HEK293 (cell line): ENCODE data around the gene NSMCE4A.

Experiments used
- IKZF3 ChIP-seq: fragments of 450-650 bp; IDR thresholded peaks from 2 replicates; pipeline ENCODE4 v1.5.0; 2018; ENCODE audit warnings: missing biosample characterization, mild to moderate bottlenecking, missing genetic modification characterization, moderate library complexity
- KLF16 ChIP-seq: fragments of 450-650 bp; formaldehyde crosslinking; IDR thresholded peaks from 2 replicates; pipeline ENCODE4 v1.5.1; 2017; ENCODE audit warnings: missing biosample characterization, missing genetic modification characterization
- KLF7 ChIP-seq: fragments of 450-650 bp; formaldehyde crosslinking; IDR thresholded peaks from 2 replicates; pipeline ENCODE4 v1.5.1; 2016; ENCODE audit warnings: missing biosample characterization, missing genetic modification characterization, borderline replicate concordance
- MEIS1 ChIP-seq: sonication (generic); formaldehyde crosslinking; IDR thresholded peaks from 2 replicates; pipeline ENCODE4 v1.8.1; 2022; ENCODE audit warnings: missing genetic modification reagents, mild to moderate bottlenecking, borderline replicate concordance
- TCF7L2 ChIP-seq: IDR thresholded peaks from 2 replicates; pipeline ENCODE4 v1.6.1; 2011; ENCODE audit warnings: low read depth, mild to moderate bottlenecking, inconsistent platforms, low read length, moderate library complexity, borderline replicate concordance
- ZBTB20 ChIP-seq: fragments of 450-650 bp; formaldehyde crosslinking; IDR thresholded peaks from 2 replicates; pipeline ENCODE4 v1.5.1; 2016; ENCODE audit warnings: missing biosample characterization, missing genetic modification characterization
- ZFP37 ChIP-seq: fragments of 450-650 bp; formaldehyde crosslinking; IDR thresholded peaks from 2 replicates; pipeline ENCODE4 v1.5.1; 2016; ENCODE audit warnings: missing biosample characterization, missing genetic modification characterization
- ZNF140 ChIP-seq: fragments of 450-650 bp; formaldehyde crosslinking; IDR thresholded peaks from 2 replicates; pipeline ENCODE4 v1.5.1; 2016; ENCODE audit warnings: missing biosample characterization, missing genetic modification characterization
- ZNF155 ChIP-seq: fragments of 450-650 bp; formaldehyde crosslinking; IDR thresholded peaks from 2 replicates; pipeline ENCODE4 v1.5.1; 2016; ENCODE audit warnings: missing biosample characterization, missing genetic modification characterization
- ZNF202 ChIP-seq: fragments of 450-650 bp; formaldehyde crosslinking; IDR thresholded peaks from 2 replicates; pipeline ENCODE4 v1.5.1; 2016; ENCODE audit warnings: missing biosample characterization, missing genetic modification characterization, borderline replicate concordance
- ZNF280C ChIP-seq: fragments of 450-650 bp; formaldehyde crosslinking; IDR thresholded peaks from 2 replicates; pipeline ENCODE4 v1.5.1; 2016; ENCODE audit warnings: missing biosample characterization, missing genetic modification characterization
- ZNF350 ChIP-seq: fragments of 450-650 bp; formaldehyde crosslinking; IDR thresholded peaks from 2 replicates; pipeline ENCODE4 v1.5.0; 2017; ENCODE audit warnings: missing biosample characterization, mild to moderate bottlenecking, missing genetic modification characterization
- ZNF354C ChIP-seq: fragments of 450-650 bp; formaldehyde crosslinking; IDR thresholded peaks from 2 replicates; pipeline ENCODE4 v1.5.1; 2016; ENCODE audit warnings: missing biosample characterization, missing genetic modification characterization, low read depth, borderline replicate concordance
- ZNF398 ChIP-seq: fragments of 450-650 bp; formaldehyde crosslinking; IDR thresholded peaks from 2 replicates; pipeline ENCODE4 v1.5.1; 2017; ENCODE audit warnings: missing biosample characterization, missing genetic modification characterization
- ZNF404 ChIP-seq: fragments of 450-650 bp; formaldehyde crosslinking; IDR thresholded peaks from 2 replicates; pipeline ENCODE4 v1.5.1; 2017; ENCODE audit warnings: missing biosample characterization, missing genetic modification characterization
- ZNF423 ChIP-seq: fragments of 450-650 bp; formaldehyde crosslinking; IDR thresholded peaks from 2 replicates; pipeline ENCODE4 v1.5.1; 2016; ENCODE audit warnings: missing biosample characterization, missing genetic modification characterization
- ZNF449 ChIP-seq: fragments of 450-650 bp; formaldehyde crosslinking; IDR thresholded peaks from 2 replicates; pipeline ENCODE4 v1.5.1; 2017; ENCODE audit warnings: missing biosample characterization, mild to moderate bottlenecking, missing genetic modification characterization, moderate library complexity
- ZNF580 ChIP-seq: fragments of 450-650 bp; formaldehyde crosslinking; IDR thresholded peaks from 2 replicates; pipeline ENCODE4 v1.5.1; 2016; ENCODE audit warnings: missing biosample characterization, missing genetic modification characterization
- ZNF585B ChIP-seq: fragments of 450-650 bp; formaldehyde crosslinking; IDR thresholded peaks from 2 replicates; pipeline ENCODE4 v1.5.1; 2016; ENCODE audit warnings: missing biosample characterization, missing genetic modification characterization
- ZNF610 ChIP-seq: fragments of 450-650 bp; formaldehyde crosslinking; IDR thresholded peaks from 2 replicates; pipeline ENCODE4 v1.5.1; 2016; ENCODE audit warnings: missing biosample characterization, missing genetic modification characterization, borderline replicate concordance
- ZNF629 ChIP-seq: fragments of 450-650 bp; formaldehyde crosslinking; IDR thresholded peaks from 2 replicates; pipeline ENCODE4 v1.5.1; 2017; ENCODE audit warnings: missing biosample characterization, missing genetic modification characterization
- ZNF639 ChIP-seq: fragments of 450-650 bp; formaldehyde crosslinking; IDR thresholded peaks from 2 replicates; pipeline ENCODE4 v1.5.1; 2016; ENCODE audit warnings: missing biosample characterization, missing genetic modification characterization
- ZNF692 ChIP-seq: fragments of 450-650 bp; formaldehyde crosslinking; IDR thresholded peaks from 2 replicates; pipeline ENCODE4 v1.5.1; 2016; ENCODE audit warnings: missing biosample characterization, missing genetic modification characterization
- ZNF701 ChIP-seq: fragments of 450-650 bp; formaldehyde crosslinking; IDR thresholded peaks from 2 replicates; pipeline ENCODE4 v1.5.1; 2016; ENCODE audit warnings: missing biosample characterization, missing genetic modification characterization
- ZNF776 ChIP-seq: fragments of 450-650 bp; formaldehyde crosslinking; IDR thresholded peaks from 2 replicates; pipeline ENCODE4 v1.5.0; 2017; ENCODE audit warnings: missing biosample characterization, missing genetic modification characterization, borderline replicate concordance
- ZNF785 ChIP-seq: fragments of 450-650 bp; formaldehyde crosslinking; IDR thresholded peaks from 2 replicates; pipeline ENCODE4 v1.5.1; 2016; ENCODE audit warnings: missing biosample characterization, missing genetic modification characterization

Gene NSMCE4A

GRCh38 chr10:121927841-121928527 is 47.0 kb downstream of the NSMCE4A start, which contains the start of gene ATE1 (continued):
- TF ChIP-seq ZNF692 (tag by site-specific recombination): 0 out of 2 replicates have a peak, but pooled peaks have one; percentile 69
- TF ChIP-seq ZNF776 (tag by site-specific recombination): no peak
- TF ChIP-seq ZBTB20 (tag by site-specific recombination): peak; percentile 69; the same call in 1 of the 2 replicates
- TF ChIP-seq ZNF585B (tag by site-specific recombination): no peak
- TF ChIP-seq ZNF280C (tag by site-specific recombination): no peak
- TF ChIP-seq MEIS1 (CRISPR knock-in tag): no peak
- TF ChIP-seq ZNF580 (tag by site-specific recombination): 0 out of 2 replicates have a peak, but pooled peaks have one; percentile 52
- TF ChIP-seq ZNF610 (tag by site-specific recombination): peak; percentile 65; the same call in 1 of the 2 replicates
- TF ChIP-seq ZNF639 (tag by site-specific recombination): no peak
- peak; percentile 71 for TF ChIP-seq ZNF398 (tag by site-specific recombination)
- no peak for TF ChIP-seq ZNF701 (tag by site-specific recombination)
- no peak for TF ChIP-seq KLF7
- TF ChIP-seq ZFP37 (tag by site-specific recombination): peak; percentile 79
- TF ChIP-seq ZNF423 (tag by site-specific recombination): no peak
- TF ChIP-seq ZNF202: no peak
- no peak for TF ChIP-seq ZNF404 (tag by site-specific recombination)
- no peak for TF ChIP-seq ZNF140 (tag by site-specific recombination)
- TF ChIP-seq IKZF3 (tag by site-specific recombination): peak; percentile 95
- no peak for TF ChIP-seq ZNF354C (tag by site-specific recombination)
- no peak for TF ChIP-seq ZNF155
- peak; percentile 76 for TF ChIP-seq KLF16 (tag by site-specific recombination)
- TF ChIP-seq ZNF785 (tag by site-specific recombination): no peak
- TF ChIP-seq ZNF449 (tag by site-specific recombination): peak; percentile 54
- TF ChIP-seq ZNF629 (tag by site-specific recombination): no peak; the same call in 1 of the 2 replicates
- no peak for TF ChIP-seq TCF7L2
- no peak for TF ChIP-seq ZNF350 (tag by site-specific recombination)
- TF ChIP-seq, all 188 proteins: peak for 53
